Ascending aorta (tissue), 2 donors: ENCODE results near the gene TENT5C. TPM values are rescaled to one million over a fixed set of nuclear protein-coding genes. Genes with fewer than 3 reads are reported as not detected.

ENCODE experiments used
- DNase-seq, 2 donors: peaks; one replicate each; pipeline ENCODE4 v3.0.0-alpha.2; 2019; ENCODE audit warnings: low spot score in 2 of 2
- H3K27ac ChIP-seq, 2 donors: fragments of 200-600 bp; sonication (generic); one replicate each; pipeline ENCODE4 v1.5.1; 2016 to 2017; ENCODE audit warnings: mild to moderate bottlenecking in 1 of 2
- H3K27me3 ChIP-seq: fragments of 200-600 bp; sonication (generic); one replicate; pipeline ENCODE4 v1.5.1; 2017
- H3K36me3 ChIP-seq, 2 donors: fragments of 200-600 bp; sonication (generic); one replicate each; pipeline ENCODE4 v1.5.1; 2016
- H3K4me1 ChIP-seq, 2 donors: fragments of 200-600 bp; sonication (generic); one replicate each; pipeline ENCODE4 v1.5.1; 2016 to 2017; ENCODE audit warnings: mild to moderate bottlenecking in 1 of 2
- H3K4me3 ChIP-seq, 2 donors: fragments of 200-600 bp; sonication (generic); one replicate each; pipeline ENCODE4 v1.5.1; 2016 to 2017; ENCODE audit warnings: mild to moderate bottlenecking in 1 of 2
- H3K9me3 ChIP-seq, 2 donors: fragments of 200-600 bp; sonication (generic); one replicate each; pipeline ENCODE4 v1.5.1; 2016
- intact Hi-C: fragments of 100-400 bp; cut with DNase I; formaldehyde crosslinking; loops from one replicate; pipeline ENCODE4 v1.15.1; 2023
- total RNA-seq: library from RNA; depleted of rRNA; stranded (reverse); fragments of >200 nt; gene quantifications from one replicate; pipeline ENCODE4 v1.1.0, GENCODE V29; 2016
- TF ChIP-seq, protein P1 (sequence below), 3 experiments: fragments of 200-600 bp in 2 of 3; fragments of 450-650 bp in 1 of 3; sonication (generic) in 2 of 3; IDR thresholded peaks; one replicate each; pipeline ENCODE4 v1.5.1; 2016 to 2019; ENCODE audit warnings: antibody characterized with exemption in 3 of 3, mild to moderate bottlenecking in 1 of 3, moderate library complexity in 1 of 3

TENT5C gene
- total RNA-seq, 1 donor from 2014 or later, result 0.32 TPM

DNA sequence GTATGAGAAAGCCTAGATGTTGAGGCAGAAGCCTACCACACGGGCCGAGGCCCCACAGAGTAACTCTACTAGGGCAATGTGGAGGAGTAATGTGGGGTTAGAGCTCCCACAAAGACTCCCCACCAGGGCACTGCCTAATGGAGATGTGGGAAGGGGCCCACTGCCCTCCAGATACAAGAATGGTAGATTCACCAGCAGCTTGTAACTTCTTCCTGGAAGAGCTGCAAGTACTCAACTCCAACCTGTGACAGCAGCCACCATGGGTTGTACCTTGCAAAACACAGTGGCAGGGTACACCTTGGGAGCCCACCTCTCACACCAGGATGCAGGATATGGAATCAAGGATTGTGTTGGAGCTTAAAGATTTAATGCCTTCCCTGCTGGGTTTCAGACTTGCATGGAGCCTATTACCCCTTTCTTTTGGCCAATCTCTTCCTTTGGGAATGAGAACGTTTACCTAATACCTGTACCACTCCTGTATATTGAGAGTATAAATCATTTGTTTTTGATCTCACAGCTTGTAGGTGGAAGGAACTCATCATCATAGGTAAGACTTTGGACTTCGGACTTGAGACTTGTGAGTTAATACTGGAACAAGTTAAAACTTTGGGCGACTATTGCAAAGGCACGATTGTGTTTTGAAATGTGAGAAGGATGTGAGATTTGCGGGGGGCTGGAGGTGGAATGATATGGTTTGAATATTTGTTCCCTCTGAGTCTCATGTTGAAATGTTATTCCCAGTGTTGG lies 57.5 kb downstream of the TENT5C start:
- TF ChIP-seq, protein P1, sequence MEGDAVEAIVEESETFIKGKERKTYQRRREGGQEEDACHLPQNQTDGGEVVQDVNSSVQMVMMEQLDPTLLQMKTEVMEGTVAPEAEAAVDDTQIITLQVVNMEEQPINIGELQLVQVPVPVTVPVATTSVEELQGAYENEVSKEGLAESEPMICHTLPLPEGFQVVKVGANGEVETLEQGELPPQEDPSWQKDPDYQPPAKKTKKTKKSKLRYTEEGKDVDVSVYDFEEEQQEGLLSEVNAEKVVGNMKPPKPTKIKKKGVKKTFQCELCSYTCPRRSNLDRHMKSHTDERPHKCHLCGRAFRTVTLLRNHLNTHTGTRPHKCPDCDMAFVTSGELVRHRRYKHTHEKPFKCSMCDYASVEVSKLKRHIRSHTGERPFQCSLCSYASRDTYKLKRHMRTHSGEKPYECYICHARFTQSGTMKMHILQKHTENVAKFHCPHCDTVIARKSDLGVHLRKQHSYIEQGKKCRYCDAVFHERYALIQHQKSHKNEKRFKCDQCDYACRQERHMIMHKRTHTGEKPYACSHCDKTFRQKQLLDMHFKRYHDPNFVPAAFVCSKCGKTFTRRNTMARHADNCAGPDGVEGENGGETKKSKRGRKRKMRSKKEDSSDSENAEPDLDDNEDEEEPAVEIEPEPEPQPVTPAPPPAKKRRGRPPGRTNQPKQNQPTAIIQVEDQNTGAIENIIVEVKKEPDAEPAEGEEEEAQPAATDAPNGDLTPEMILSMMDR (IDR thresholded peaks at IDR 0.05), result no peak
- H3K36me3 ChIP-seq, result no peaks in the 10 kb centered on the region
- H3K4me3 ChIP-seq, result no peak overlapping the region
- H3K27ac ChIP-seq, result no peak overlapping the region
- no peaks in the 10 kb centered on the region for H3K4me1 ChIP-seq
- intact Hi-C loops, result no loop called here
- no peaks in the 10 kb centered on the region for H3K27me3 ChIP-seq
- DNase-seq, result no peak
- H3K9me3 ChIP-seq, result no peaks in the 10 kb centered on the region

DNA sequence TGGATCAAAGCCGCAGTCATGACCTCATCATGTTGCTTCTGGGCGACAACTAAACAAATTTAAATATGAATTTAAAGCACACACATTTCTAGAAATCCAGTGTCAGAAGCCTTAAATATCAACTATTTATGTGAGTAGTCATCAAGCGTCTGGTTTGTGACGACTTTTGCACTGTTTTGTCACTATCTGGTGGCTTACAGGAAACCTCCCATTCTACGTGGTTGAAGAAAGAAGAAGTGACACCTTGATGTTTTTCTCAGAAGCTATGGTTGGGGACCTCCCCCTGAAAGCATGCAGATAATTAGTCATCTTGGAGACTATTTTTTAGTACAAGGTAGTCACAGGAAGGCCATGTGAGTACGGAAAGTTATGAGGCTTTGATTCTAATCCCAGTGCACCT lies 58.5 kb downstream of the TENT5C start:
- Histone ChIP-seq H3K4me1 (peaks cover 0 to under 1% of the 10 kb centered on the region in 2 donors), H3K9me3 (no peaks in the 10 kb centered on the region), H3K27me3 (no peaks in the 10 kb centered on the region), H3K36me3 (no peaks in the 10 kb centered on the region), H3K4me3 (no peak overlapping the region), H3K27ac (no peak overlapping the region)
- TF ChIP-seq, protein P1 (IDR thresholded peaks at IDR 0.05), result no peak
- intact Hi-C loops, result no loop called here
- no peak for DNase-seq

DNA sequence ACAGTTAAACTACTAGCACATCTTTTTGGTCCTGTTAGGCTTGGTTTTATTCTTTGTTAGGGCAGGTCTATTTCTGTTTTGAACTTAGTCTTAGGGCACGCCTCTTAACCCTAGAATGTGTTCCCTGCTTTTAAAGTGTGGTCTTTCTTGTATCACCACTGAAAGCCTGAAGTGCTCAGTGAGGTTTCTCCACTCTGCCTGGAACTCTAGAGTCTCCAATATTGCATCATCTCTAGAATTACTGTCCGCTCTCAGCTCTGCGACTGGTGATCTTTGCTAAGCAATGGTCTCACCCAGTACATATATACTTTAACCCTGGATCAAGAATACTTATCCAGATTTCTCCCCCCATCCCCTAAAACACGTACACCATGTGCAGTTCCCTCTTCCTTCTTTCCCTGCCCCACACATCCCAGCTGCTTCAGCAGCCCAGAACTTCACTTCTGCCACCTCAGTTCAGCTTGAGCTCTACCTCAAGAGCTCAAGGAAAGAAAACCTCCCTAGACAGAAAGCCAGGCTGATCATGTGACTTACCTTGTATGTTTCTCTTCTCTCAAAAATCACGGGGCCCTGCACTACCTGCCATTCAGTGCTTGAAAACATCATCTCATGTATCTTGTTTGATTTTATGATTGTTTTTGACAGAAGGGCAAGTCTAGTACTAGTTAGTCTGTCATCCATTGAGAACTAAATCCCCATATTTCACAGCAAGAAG lies 59.9 kb downstream of the TENT5C start:
- no peaks in the 10 kb centered on the region for H3K9me3 ChIP-seq
- intact Hi-C loops, result no loop called here
- H3K27ac ChIP-seq, result no peak overlapping the region
- H3K4me1 ChIP-seq, result peaks cover 0 to 5% of the 10 kb centered on the region in 2 donors
- H3K36me3 ChIP-seq, result no peaks in the 10 kb centered on the region
- H3K4me3 ChIP-seq, result no peak overlapping the region
- no peaks in the 10 kb centered on the region for H3K27me3 ChIP-seq
- no peak for DNase-seq
- TF ChIP-seq, protein P1 (IDR thresholded peaks at IDR 0.05), result no peak

DNA sequence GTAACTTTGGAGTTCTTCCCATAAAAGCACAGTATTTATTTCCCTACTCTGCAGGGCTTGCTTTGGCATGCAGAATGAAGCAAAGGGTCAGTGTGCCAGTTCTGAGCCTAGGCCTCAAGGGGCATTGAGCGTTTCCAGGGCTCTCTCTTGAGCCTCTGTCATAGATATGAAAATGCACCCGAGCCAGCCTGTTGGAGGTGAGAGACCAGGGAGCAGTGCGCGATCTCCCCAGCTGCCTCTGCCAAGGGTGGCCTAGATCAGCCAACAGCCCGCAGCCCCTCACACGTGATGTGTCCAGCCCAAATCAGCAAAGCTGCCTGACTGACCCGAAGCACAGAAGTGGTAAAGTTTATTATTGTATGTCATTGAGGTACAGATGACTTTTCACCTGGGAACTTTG lies 63.7 kb downstream of the TENT5C start:
- Histone ChIP-seq H3K27me3 (no peaks in the 10 kb centered on the region), H3K4me1 (peaks cover 0 to 9% of the 10 kb centered on the region in 2 donors), H3K36me3 (no peaks in the 10 kb centered on the region), H3K9me3 (no peaks in the 10 kb centered on the region), H3K4me3 (no peak overlapping the region), H3K27ac (peak overlapping the region in 1 of 2 donors; percentile 52)
- intact Hi-C loops, result no loop called here
- TF ChIP-seq, protein P1 (IDR thresholded peaks at IDR 0.05), result no peak
- DNase-seq, result no peak

DNA sequence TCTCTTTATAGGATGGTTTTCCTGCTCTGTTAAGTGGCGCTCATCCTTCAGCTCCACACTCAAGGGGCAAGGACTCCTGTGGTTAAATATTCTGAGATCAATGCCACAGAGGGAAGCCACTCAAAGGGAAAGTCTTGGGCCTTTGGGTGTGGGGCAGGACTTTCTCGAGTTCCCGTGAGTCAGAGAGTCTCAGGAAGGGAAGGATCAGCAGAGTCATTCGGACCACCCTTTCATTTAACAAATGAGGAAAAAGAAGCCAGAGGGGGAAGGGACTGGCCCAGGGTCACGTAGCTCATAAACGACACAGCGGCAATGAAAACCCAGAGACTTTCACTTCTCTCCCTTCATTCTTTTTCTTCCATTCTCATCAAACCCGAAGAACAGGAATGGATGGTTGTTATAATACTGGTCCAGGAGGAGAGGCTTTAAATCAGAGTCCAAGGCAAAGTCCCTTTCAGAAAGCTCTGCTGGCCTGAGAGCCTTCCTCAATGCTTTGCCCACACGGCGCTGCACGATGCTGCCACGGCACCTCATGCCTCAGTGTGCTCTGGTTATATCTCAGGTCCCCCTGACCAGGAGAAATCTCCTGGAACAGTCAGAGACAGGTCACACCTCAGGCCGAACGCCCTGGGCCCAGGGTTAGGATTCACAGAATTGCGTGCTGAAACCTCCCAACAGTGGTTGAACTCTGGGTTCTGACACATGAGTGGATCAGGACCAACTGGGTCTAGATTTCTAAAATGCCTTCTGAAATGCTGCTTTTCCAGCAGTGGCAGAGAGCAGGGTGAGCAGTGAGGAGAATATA lies 65.3 kb downstream of the TENT5C start:
- intact Hi-C loops, result loop anchor here (5.0 kb wide), 1 partner anchor 36 kb away; no protein-coding TSS in a partner anchor
- Histone ChIP-seq H3K4me1 (peaks cover 0 to 11% of the 10 kb centered on the region in 2 donors), H3K9me3 (no peaks in the 10 kb centered on the region), H3K36me3 (no peaks in the 10 kb centered on the region), H3K27me3 (no peaks in the 10 kb centered on the region), H3K27ac (no peak overlapping the region), H3K4me3 (no peak overlapping the region)
- no peak for DNase-seq
- TF ChIP-seq, protein P1 (IDR thresholded peaks at IDR 0.05), result no peak
